Measurements from ENCODE around the gene ZSCAN23. TPM values are rescaled to one million over a fixed set of nuclear protein-coding genes. Genes with fewer than 3 reads are reported as not detected.

The ZSCAN23 gene
- total and polyA plus RNA-seq, 9 of the 15 experiments (the other 6 are each of a cell fraction or from before 2014, with no cell fraction given) = 0.05 to 0.29 (median 0.21) TPM; not detected in 1

GRCh38 chr6:28480253-28480932 is 37.1 kb upstream of the ZSCAN23 start (continued):
- peak; percentile 24 for TF ChIP-seq TAF9B (IDR thresholded peaks at IDR 0.05; ENCODE audit: partially characterized antibody)
- TF ChIP-seq MAFF (IDR thresholded peaks at IDR 0.05; ENCODE audit: low read length) = peak; percentile 71
- 0 out of 2 replicates have a peak, but pooled peaks have one; percentile 37 for TF ChIP-seq ZNF766 (CRISPR knock-in tag; conservative IDR thresholded peaks at IDR 0.05)
- TF ChIP-seq, protein P1, sequence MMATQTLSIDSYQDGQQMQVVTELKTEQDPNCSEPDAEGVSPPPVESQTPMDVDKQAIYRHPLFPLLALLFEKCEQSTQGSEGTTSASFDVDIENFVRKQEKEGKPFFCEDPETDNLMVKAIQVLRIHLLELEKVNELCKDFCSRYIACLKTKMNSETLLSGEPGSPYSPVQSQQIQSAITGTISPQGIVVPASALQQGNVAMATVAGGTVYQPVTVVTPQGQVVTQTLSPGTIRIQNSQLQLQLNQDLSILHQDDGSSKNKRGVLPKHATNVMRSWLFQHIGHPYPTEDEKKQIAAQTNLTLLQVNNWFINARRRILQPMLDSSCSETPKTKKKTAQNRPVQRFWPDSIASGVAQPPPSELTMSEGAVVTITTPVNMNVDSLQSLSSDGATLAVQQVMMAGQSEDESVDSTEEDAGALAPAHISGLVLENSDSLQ (IDR thresholded peaks at IDR 0.05) = peak; percentile 76
- peak; percentile 59 for TF ChIP-seq GABPA (tag; conservative IDR thresholded peaks at IDR 0.05; ENCODE audit: low read depth)
- peak; percentile 71; the same call in 1 of the 2 replicates for TF ChIP-seq MTA3 (IDR thresholded peaks at IDR 0.05; ENCODE audit: borderline replicate concordance)
- peak; percentile 89 for TF ChIP-seq JUND (IDR thresholded peaks at IDR 0.05; ENCODE audit: borderline replicate concordance, low read depth, low read length)
- peak; percentile 96; the same call in 2 of the 3 replicates for TF ChIP-seq JUND (tag; IDR thresholded peaks at IDR 0.05; ENCODE audit: borderline replicate concordance, low read depth, low read length)
- TF ChIP-seq NFE2L1 (tag; IDR thresholded peaks at IDR 0.05; ENCODE audit: borderline replicate concordance, low read depth) = 0 out of 2 replicates have a peak, but pooled peaks have one; percentile 32
- peak; percentile 66 for TF ChIP-seq MTA2 (IDR thresholded peaks at IDR 0.05; ENCODE audit: low read depth)
- TF ChIP-seq, protein P2, sequence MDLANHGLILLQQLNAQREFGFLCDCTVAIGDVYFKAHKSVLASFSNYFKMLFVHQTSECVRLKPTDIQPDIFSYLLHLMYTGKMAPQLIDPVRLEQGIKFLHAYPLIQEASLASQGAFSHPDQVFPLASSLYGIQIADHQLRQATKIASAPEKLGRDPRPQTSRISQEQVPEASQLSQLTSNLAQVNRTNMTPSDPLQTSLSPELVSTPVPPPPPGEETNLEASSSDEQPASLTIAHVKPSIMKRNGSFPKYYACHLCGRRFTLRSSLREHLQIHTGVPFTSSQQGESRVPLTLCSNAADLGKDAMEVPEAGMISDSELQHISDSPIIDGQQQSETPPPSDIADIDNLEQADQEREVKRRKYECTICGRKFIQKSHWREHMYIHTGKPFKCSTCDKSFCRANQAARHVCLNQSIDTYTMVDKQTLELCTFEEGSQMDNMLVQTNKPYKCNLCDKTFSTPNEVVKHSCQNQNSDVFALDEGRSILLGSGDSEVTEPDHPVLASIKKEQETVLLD (IDR thresholded peaks at IDR 0.05) = peak; percentile 28; the same call in 1 of the 2 replicates
- TF ChIP-seq MAFK (IDR thresholded peaks at IDR 0.05; ENCODE audit: low read length) = peak; percentile 38; the same call in 1 of the 2 replicates
- TF ChIP-seq, protein P3, sequence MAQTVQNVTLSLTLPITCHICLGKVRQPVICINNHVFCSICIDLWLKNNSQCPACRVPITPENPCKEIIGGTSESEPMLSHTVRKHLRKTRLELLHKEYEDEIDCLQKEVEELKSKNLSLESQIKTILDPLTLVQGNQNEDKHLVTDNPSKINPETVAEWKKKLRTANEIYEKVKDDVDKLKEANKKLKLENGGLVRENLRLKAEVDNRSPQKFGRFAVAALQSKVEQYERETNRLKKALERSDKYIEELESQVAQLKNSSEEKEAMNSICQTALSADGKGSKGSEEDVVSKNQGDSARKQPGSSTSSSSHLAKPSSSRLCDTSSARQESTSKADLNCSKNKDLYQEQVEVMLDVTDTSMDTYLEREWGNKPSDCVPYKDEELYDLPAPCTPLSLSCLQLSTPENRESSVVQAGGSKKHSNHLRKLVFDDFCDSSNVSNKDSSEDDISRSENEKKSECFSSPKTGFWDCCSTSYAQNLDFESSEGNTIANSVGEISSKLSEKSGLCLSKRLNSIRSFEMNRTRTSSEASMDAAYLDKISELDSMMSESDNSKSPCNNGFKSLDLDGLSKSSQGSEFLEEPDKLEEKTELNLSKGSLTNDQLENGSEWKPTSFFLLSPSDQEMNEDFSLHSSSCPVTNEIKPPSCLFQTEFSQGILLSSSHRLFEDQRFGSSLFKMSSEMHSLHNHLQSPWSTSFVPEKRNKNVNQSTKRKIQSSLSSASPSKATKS (CRISPR knock-in tag; IDR thresholded peaks at IDR 0.05) = no peak
- TF ChIP-seq, protein P4, sequence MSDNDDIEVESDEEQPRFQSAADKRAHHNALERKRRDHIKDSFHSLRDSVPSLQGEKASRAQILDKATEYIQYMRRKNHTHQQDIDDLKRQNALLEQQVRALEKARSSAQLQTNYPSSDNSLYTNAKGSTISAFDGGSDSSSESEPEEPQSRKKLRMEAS (CRISPR knock-in tag; IDR thresholded peaks at IDR 0.05) = 0 out of 2 replicates have a peak, but pooled peaks have one; percentile 16
- no peak for TF ChIP-seq SRSF9 (IDR thresholded peaks at IDR 0.05; ENCODE audit: borderline replicate concordance, low read depth, low read length)
- peak; percentile 69 for TF ChIP-seq HDAC3 (IDR thresholded peaks at IDR 0.05; ENCODE audit: borderline replicate concordance, partially characterized antibody)
- peak; percentile 91 for TF ChIP-seq SMARCE1 (IDR thresholded peaks at IDR 0.05)
- TF ChIP-seq EP400 (IDR thresholded peaks at IDR 0.05) = peak; percentile 66
- TF ChIP-seq CBX3 (IDR thresholded peaks at IDR 0.05; ENCODE audit: borderline replicate concordance in 1 of 2, low read length in 2 of 2) = peak in 1 of 2 experiments; percentile 71; a peak in 1 of 3 replicates
- TF ChIP-seq ZEB2 (IDR thresholded peaks at IDR 0.05) = peak; percentile 98
- no peak for TF ChIP-seq TEAD2 (tag; IDR thresholded peaks at IDR 0.05)
- TF ChIP-seq TCF3 (CRISPR knock-in tag; IDR thresholded peaks at IDR 0.05) = peak; percentile 86
- peak in 1 of 2 experiments; percentile 23; a peak in 1 of 4 replicates for TF ChIP-seq TBL1XR1 (IDR thresholded peaks at IDR 0.05; ENCODE audit: low read length in 2 of 2)
- TF ChIP-seq CREB1 (IDR thresholded peaks at IDR 0.05) = peak; percentile 37; the same call in 1 of the 2 replicates
- no peak; the same call in 1 of the 2 replicates for TF ChIP-seq CREB1 (CRISPR knock-in tag; IDR thresholded peaks at IDR 0.05)
